GM21737 (cell line): ENCODE results near the gene EEF1A2.

Experiments
- ATAC-seq: cut with Tn5 transposase; IDR thresholded peaks from one replicate; pipeline ENCODE4 v1.9.1; 2021; ENCODE audit warnings: mild to moderate bottlenecking, moderate library complexity; ENCODE audit not compliant: unreplicated experiment

Gene EEF1A2

DNA sequence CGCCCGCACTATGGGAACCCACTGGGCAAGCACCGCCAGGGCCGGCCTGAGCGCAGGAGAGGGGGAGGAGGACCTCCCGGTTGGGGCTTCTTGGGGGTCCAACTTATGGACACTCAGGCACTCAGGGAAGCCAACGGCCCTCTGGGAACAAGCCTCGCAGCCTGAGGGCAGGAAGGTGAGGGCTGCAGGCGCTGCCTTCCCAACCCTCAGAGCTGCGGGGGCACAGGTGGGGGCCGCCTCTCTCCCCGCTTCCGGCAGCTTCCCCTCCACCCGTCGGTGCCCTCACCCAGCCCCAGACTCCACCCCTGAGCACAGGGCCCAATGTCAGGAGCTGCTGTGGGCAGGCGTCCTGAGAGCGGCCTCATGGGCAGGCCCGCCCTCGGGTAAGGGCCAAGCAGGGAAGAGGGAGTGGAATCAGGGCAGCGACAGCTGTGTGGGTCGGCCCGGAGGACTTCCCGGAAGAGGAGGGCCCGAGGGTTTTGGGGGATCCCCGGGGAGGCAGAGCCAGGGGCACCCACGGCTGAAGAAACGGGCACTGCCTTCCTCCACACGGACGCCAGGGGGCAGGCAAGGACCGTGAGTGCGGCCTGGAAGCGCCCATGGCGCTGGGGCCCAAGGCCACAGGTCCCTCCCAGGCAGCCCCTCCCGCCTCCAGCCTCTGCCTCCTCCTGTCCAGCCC, 38.8 kb upstream of the EEF1A2 start:
- ATAC-seq, result peak; percentile 84

DNA sequence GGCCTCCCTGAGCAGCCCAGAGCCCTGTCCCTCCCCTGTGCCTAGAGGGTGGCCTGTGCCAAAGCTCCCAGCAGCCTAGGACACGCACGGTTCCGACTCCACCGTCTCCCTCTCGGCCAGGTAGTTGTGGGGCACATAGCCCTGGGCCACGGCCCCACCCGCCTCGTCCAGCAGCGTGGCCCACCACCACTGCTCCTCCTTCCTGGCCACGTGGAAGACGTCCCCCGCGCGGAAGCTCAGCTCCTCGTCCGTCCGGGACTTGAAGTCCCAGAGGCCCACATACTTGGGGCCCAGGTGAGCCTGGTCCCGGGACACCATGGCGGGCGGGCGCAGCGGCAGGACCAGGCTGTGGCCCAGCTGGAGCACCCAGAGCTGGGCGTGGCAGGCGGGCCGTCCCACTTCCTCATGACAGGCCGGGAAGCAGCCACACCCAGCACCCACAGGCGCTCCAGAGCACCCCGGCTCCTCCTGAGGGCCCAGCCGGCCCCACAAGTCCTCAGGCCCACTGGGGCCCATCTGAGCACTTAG, 38.2 kb upstream of the EEF1A2 start, which contains the start of gene PTK6:
PTK6 (minus strand) TSS at position 380 of the 528 bp plus-strand sequence; CDS start at position 318, 62 bp downstream.
- peak; percentile 5 for ATAC-seq

DNA sequence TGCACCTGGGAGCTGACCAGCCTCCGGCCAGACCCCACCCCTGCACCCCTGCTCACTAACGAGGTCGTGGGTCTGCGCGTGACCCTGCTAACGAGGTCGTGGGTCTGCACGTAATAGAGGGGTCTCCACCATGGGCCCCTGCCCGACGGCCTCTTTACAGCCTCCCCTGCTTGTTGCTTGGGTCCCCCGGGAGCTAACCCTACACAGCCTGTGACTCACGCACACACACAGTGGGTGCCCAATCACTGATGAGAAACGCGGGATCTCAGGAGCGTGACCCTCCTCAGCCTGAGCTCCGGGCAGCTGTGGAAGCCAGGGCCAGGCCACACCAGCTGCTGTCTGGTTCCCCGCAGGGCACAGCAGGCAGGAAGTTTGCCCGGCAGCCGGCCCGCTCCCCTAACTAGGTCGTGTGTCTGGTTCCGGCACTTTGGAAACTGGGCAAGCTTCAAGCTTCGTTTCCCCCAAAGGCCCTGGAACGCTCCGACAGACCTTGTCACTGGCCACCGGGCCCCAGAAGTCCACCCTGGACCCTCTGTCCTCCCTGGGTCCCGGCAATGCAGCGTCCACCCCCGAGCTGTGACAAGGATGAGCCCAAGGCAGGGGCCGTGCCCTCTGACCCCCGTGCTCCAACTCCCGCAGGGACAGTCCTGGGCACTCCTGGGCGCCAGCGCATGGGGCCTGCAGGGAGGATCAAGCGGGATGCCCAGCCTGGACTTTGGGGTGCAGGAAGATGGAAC, 37.5 kb upstream of the EEF1A2 start:
- ATAC-seq, result no peak

DNA sequence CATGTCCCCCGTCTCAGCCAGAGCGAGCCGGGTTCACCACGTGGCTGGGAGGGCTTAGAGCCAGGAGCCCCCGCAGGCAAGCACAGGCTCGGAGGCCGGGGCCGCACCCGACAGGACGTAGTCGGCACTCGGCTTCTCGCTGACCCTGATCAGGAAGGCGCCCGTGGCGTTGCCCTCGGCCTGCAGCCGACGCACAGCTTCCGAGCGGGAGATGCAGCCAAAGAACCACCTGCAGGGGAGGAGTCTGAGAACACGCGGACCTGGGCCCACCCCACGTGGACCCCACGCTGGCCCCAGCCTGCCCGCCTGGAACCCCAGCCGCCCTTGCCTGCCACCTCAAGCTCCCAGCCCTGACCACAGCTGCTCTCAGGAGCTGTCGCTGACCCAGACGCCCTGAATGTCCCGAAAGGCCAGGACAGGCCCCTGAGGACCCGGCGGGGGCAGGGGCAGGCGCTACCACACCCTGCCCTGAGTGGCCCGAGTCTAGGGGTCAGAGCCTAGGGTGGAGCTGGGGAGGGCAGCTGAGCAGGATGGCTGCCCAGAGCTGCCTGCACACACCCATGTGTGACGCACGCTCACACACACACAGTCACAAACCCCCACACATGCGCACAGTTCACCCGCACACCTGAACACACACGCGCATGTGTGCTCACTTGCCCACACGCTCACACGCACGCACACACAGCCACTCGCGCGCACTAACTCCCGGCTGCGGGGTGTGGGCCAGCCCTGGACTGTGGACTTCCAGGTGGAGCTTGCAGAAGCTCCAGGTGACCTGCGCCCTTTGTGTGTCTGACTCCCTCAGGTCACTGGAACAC, 36.2 kb upstream of the EEF1A2 start:
- ATAC-seq, result no peak

DNA sequence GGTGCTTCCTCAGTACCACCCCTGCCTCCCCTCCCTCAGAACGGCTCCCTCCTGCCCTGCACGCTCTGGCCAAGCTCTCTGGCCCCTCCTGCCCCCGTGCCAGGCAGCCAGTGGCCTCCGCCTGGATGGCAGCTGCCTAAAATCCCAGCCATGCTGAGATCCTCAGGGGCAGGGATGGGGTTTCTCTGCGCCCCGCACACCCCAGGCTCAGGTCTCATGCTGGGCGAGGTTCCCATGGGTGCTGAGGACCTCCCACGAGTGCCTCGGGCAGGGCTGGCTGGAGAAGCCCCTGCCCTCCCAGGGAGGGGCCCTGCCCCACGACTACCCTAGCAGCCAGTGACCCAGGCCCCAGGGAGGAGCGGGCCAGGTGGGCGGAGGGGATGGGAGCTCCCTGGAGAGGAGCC, 35.5 kb upstream of the EEF1A2 start:
- ATAC-seq, result no peak

DNA sequence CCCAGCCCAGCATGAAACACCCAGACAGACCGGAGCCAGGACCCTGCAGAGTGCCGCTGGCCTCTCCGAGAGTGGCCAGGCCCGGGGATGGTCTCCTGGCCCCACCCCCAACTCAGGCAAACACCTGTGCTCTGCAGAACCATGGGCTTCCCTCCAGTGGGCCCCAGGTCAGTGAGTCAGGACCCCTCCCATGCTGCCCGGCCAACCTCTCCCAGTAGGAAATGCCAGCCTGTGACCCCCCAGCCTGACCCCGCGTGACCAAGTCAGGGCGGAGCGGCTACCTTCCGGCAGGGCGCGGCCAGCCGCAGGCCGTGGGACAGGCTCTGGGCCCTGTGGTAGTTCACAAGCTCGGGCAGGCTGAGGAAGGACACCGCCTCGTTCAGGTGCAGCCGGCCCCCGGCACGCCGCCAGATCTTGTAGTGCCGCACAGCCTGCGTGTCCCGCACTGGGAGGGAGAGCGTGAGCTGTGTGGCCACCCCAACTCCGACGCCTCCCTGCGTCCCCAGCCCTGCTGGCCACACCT, 35.0 kb upstream of the EEF1A2 start:
- no peak for ATAC-seq

DNA sequence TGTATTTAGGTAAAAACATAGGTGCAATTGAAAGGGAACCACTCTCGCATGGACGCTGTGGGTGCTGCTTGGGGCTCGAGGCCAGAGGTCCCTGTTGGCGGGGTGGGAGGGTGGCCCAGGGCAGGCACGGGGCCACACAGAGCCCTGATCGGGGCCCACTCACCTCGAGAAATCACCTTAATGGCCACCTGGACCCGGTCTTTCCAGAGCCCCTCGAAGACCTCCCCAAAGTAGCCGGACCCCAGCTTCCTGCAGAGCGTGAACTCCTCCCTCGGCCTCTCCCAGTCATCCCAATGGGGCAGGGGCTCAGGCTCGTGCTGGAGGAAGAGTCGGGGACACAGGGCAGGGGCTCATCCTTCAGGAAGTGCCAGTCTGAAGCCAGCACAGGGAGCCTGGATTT, 34.5 kb upstream of the EEF1A2 start:
- ATAC-seq, result no peak

DNA sequence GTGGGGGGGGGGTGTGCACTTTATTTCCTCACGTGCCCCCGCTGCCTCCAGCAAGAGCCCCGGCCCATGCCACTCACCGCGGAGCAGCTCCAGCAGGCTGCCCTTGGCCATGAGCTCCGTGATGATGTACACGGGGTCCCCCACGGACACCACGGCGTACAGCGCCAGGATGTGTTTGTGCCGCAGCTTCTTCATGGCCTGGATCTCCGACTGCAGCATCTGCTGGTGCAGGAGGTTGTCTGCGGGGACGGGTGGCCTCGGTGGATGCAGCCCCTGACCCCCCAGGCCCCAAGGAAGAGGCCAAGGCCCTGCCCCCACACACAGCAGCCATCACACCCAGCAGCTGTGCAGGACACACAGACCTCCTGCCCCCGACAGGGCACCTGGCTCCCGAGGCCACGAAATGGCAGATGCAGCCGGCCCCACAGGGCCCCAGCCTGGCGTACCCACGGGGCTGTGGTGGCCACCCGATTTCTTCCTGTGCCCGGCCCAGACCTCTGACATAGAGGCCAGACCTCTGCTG, 33.6 kb upstream of the EEF1A2 start:
- ATAC-seq, result no peak

DNA sequence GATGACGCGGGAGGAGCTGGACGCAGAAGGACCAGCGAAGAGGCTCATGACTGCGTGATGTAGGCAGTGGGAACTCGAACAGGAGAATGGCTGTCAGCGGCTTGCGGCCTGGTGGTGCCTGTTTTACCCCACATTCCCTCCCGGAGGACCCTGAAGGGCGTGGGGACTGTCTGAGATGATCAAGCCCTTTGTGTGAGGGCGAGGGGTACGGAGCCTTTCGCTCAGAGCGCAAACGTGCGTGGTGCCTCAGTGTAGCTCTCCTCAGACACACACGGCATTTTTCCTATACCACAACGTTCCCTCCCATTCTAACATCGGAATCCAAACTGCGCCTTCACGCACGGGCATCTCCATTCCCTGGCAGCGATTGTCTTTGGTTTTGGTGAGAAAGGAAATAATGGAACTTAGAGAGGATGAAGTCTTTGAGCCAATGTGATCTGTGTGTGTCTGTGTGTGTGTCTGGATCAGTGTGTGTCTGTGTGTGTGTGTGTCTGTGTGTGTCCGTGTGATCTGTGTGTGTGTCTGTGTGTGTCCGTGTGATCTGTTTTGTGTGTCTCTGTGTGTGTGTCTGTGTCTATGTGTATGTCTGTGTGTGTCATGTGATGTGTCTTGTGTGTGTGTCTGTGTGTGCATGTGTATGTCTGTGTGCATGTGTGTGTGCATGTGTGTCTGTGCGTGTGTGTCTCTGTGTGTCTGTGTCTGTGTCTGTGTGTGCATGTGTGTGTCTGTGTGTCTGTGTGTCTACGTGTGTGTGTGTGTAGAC, 33.0 kb upstream of the EEF1A2 start:
- ATAC-seq, result no peak

DNA sequence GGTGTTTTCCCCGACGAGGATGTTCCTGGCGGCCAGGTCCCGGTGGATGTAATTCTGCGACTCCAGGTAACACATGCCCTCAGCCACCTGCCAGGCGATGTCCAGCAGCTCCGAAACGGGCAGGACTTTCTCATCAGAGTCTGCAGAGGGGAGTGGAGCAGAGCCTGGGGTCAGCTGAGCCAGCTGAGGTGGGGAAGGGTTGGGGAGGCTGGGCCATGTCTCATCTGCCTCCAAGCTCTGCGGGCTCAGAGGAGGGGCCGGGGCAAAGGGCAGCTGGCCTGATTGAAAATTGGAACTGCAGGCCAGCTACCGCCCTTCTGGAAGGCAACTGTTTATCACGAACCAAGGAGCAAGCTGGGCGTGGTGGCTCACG, 31.9 kb upstream of the EEF1A2 start:
- ATAC-seq, result no peak

DNA sequence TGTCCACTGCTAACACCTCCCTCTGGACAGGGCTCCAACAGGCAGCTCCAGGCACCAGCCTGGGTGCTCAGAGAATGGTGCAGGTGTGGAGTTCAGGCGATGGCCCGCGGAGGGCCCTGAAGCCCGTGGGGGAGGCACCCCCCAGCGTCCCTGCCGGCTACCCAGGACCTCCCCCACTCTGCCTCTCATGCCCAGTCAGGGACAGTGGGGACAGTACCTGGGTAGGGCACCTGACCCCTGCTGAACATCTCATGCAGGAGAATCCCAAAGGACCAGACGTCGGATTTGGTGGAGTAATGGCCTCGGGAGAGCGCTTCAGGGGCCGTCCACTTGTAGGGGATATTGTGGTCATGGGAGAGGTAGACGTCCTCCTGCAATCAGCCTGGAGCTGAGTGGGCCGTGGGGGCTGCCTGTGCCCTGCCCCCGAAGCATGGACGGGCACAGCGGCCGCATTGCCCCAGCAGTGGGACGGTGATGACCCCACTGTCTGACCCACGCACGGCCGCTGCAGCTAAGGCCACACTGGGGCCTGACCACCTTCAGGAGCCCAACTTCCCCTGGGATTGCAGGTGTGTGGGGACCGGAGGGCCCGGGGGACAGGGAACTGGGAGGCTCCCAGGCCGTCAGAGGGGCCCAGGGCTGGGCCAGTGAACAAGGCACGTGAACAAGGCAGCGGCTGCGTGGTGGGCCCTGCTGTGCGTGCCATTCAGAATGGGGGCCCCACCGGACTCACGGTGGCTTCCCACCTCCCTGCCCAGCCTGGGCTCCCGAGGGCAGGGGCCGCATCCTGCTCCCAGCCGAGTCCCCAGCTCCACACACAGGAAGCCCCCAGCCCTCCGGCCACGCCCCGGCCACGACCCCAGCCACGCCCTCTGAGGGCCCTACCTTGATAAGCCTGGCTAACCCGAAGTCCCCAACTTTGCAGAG, 31.2 kb upstream of the EEF1A2 start:
- ATAC-seq, result no peak

DNA sequence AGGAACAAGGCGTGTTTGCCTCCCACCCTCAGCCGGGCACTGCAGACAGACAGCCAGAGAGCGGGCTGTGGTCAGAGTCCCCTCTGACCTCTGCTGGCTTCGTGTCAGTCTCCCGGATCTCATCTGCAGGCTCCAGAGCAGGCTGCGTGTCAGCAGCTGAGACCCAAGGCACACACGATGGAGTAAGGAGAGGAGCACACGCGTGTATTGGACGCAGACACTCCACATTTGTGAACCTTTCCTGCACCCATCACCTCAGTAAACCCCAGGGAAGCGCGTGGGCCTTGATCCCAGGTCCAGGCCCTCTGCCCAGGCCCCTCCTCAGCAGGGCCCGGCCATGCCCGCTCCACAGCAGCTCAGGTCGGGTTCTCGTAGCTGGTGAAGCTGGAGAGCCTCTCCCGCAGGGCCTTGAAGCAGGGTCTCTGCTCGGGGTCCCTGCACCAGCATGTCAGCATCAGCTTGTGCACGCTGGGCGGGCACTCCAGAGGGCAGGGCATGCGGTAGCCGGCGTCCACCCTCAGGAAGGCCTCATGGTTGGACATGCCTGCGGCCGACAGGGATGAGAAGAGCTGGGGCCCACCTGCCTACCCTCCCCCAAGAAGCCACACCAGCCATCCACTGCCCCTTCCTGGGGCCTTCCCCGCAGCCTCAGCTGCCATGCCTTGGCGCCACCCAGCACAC, 30.4 kb upstream of the EEF1A2 start:
- ATAC-seq, result no peak

DNA sequence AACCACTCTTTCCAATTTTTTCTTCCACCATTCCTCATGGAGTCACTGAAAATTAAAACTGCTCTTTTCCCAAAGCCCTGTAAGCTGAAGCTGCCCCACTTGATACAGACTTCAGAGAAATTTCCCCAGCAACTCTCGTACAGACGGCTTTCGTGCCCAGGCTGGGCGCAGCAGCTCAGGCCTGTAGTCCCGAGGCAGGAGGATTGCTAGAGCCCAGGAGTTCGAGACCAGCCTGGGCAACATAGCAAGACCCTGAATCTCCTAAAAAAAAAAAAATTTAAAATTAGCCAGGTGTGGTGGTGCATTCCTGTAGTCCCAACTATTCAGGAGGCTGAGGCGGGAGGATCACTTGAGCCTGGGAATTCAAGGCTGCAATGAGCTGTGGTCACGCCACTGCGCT, 28.3 kb upstream of the EEF1A2 start:
- no peak for ATAC-seq

DNA sequence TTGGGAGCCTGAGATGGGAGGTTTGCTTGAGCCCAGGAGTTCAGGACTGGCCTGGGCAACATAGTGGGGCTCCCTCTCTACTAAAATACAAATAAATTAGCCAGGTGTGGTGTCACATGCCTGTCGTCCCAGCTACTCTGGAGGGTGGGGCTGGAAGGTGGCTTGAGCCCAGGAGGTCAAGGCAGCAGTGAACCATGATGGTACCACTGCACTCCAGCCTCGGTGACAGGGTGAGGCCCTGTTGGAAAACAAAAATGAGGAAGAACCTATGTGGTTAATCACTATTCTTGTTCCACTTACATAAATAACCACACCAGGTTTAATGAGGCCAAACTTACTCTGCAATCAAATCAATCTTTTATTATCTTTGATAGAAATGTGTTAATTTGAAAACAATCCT, 27.1 kb upstream of the EEF1A2 start:
- no peak for ATAC-seq

DNA sequence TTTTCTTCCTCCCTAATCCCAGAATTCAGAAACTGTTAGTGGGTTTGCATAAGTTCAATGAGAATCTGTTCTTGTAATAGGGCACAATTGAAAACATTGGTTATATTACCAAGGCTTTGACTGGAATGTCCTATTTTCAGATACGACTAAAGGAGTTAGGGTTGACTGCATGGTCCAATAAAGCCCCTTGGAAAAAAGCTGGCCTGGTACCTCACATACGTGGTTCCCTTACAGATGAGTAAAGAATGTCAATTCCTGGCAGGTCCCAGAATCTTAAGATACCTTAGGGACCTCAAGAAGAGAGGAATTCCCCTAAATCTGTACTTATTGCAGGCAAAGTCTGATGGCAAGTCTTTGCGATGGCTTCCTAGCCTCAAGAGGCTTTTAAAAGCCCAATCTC, 26.3 kb upstream of the EEF1A2 start:
- ATAC-seq, result no peak

DNA sequence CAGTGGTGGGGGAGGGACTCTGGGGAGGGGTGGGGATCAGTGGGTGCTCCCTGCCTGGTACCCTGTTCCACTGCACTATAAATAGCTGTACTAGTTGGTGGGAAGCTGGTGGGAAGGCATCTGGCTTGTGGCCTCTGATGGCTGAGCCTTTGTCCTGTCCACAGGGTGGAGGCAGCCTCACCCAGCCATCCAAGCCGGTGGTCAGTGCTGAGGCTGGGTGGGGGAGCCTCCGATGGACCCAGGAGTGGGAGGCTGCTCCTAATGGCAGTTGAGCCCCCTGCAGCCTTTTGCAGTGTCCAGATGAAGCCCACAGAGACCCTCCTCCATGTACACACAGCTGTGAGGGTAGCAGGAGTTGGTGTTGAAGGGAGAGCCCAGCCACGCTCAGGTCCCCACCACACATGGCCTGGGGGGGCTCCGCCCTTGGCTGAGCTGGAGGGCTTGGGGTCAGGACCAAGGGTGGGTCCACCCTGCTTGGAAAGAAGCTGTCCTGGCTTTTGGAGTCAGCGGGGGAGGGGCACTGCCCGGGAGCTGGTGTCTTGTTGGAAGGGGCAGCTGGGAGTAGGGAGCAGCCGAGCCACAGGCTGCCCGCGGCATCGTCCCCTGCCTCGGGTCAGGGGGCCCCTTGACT, 24.2 kb upstream of the EEF1A2 start:
- ATAC-seq, result no peak

DNA sequence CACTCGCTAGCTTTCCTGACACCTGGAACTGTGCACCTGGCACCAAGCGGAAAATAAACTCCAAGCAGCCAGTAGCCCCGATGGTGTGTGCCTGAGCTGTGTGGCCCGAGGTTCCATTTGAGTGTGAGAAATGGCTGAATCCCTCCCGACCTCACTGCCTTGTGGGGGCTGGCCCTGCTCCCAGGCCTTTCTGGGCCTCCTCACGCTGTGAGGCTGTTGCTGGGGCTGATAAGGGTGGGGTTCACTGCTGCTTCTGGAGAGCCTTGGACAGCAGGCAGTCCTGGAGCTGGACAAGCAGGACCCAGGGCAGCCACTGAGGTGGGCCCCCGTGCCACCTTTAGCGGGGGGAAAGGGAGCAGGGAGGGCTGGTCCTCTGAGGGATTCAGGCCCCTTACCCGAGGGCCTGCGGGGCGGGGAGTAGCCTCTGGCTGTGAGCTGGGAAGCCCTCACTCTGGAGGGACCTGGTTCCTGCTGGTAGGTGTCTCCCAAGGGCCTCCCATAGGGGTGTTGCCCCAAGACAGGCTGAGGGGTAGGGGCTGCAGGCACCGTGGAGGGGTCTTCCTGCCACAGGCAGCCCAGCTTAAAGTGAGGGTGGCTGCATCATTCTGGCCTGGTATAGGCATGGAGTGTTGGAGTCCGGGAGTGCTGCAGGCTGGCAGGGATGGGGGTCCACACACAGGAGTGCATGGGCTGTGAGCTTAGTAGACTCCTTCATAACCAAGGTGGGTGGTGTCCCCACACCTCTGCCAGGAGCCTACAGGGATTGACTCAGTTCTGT, 23.4 kb upstream of the EEF1A2 start:
- no peak for ATAC-seq
